KMS-11 (cell line): ENCODE data around the gene MYO1E.

Experiments used
- H2AFZ ChIP-seq: fragments of 200-600 bp; sonication (generic); 2 replicates; pipeline ENCODE4 v1.6.1; 2016; ENCODE audit warnings: antibody characterized with exemption, mixed run types, low read depth
- H3K27ac ChIP-seq: fragments of 200-600 bp; sonication (generic); 2 replicates; pipeline ENCODE4 v1.6.1; 2016; ENCODE audit warnings: mild to moderate bottlenecking, mixed run types
- H3K27me3 ChIP-seq: fragments of 200-600 bp; sonication (generic); 2 replicates; pipeline ENCODE4 v1.6.1; 2017; ENCODE audit warnings: mild to moderate bottlenecking, low read depth, mixed run types, moderate library complexity; ENCODE audit not compliant: insufficient read depth
- H3K36me3 ChIP-seq: fragments of 200-600 bp; sonication (generic); 2 replicates; pipeline ENCODE4 v1.6.1; 2017; ENCODE audit warnings: mild to moderate bottlenecking, mixed run types; ENCODE audit not compliant: insufficient read depth
- H3K4me1 ChIP-seq: fragments of 200-600 bp; sonication (generic); 2 replicates; pipeline ENCODE4 v1.6.1; 2016; ENCODE audit warnings: mild to moderate bottlenecking, low read depth, mixed run types; ENCODE audit not compliant: poor library complexity, severe bottlenecking
- H3K4me2 ChIP-seq: fragments of 200-600 bp; sonication (generic); 2 replicates; pipeline ENCODE4 v1.7.0; 2016; ENCODE audit warnings: mild to moderate bottlenecking, mixed run types
- H3K4me3 ChIP-seq: fragments of 200-600 bp; sonication (generic); IDR thresholded peaks from 2 replicates; pipeline ENCODE4 v1.6.1; 2017; ENCODE audit warnings: low read depth, low read length, mixed read lengths; ENCODE audit not compliant: insufficient read depth
- H3K79me2 ChIP-seq: fragments of 200-600 bp; sonication (generic); 2 replicates; pipeline ENCODE4 v1.6.1; 2016; ENCODE audit warnings: low read depth, mixed run types; ENCODE audit not compliant: insufficient read depth
- H3K9ac ChIP-seq: fragments of 200-600 bp; sonication (generic); 2 replicates; pipeline ENCODE4 v1.6.1; 2016; ENCODE audit warnings: mild to moderate bottlenecking, mixed run types
- H4K20me1 ChIP-seq: fragments of 200-600 bp; sonication (generic); 2 replicates; pipeline ENCODE4 v1.6.1; 2016; ENCODE audit warnings: mild to moderate bottlenecking, mixed run types; ENCODE audit not compliant: insufficient read depth
- CTCF ChIP-seq: fragments of 200-600 bp; sonication (generic); conservative IDR thresholded peaks from 2 replicates; pipeline ENCODE4 v1.6.1; 2017; ENCODE audit warnings: low read depth, mild to moderate bottlenecking, antibody characterized with exemption, low read length, moderate library complexity, mixed read lengths

MYO1E gene

GRCh38 chr15:59169251-59169708, 203.4 kb downstream of the MYO1E start:
- Histone ChIP-seq H2AFZ (no peak overlapping the region), H4K20me1 (no peaks in the 10 kb centered on the region), H3K27ac (no peak overlapping the region), H3K36me3 (no peaks in the 10 kb centered on the region), H3K79me2 (no peaks in the 10 kb centered on the region), H3K4me3 (no peak overlapping the region), H3K4me2 (no peak overlapping the region), H3K4me1 (no peaks in the 10 kb centered on the region), H3K27me3 (no peaks in the 10 kb centered on the region), H3K9ac (no peak overlapping the region)
- TF ChIP-seq CTCF, result no peak

- H3K4me2 ChIP-seq, result no peak overlapping the region
- TF ChIP-seq CTCF, result no peak
- H3K79me2 ChIP-seq, result no peaks in the 10 kb centered on the region
- no peaks in the 10 kb centered on the region for H3K27me3 ChIP-seq
- H3K36me3 ChIP-seq, result no peaks in the 10 kb centered on the region
- no peaks in the 10 kb centered on the region for H3K4me1 ChIP-seq
- H3K4me3 ChIP-seq, result no peak overlapping the region
- H4K20me1 ChIP-seq, result no peaks in the 10 kb centered on the region
- H3K27ac ChIP-seq, result no peak overlapping the region
- no peak overlapping the region for H3K9ac ChIP-seq
- no peak overlapping the region for H2AFZ ChIP-seq
Observed at GRCh38 chr15:59168536-59168935, 204.1 kb downstream of the MYO1E start.

- H2AFZ ChIP-seq, result no peak overlapping the region
- H3K9ac ChIP-seq, result no peak overlapping the region
- no peak overlapping the region for H3K27ac ChIP-seq
- H4K20me1 ChIP-seq, result no peaks in the 10 kb centered on the region
- H3K4me1 ChIP-seq, result no peaks in the 10 kb centered on the region
- no peak overlapping the region for H3K4me2 ChIP-seq
- no peaks in the 10 kb centered on the region for H3K79me2 ChIP-seq
- no peak overlapping the region for H3K4me3 ChIP-seq
- no peaks in the 10 kb centered on the region for H3K36me3 ChIP-seq
- no peaks in the 10 kb centered on the region for H3K27me3 ChIP-seq
- TF ChIP-seq CTCF, result no peak
Observed at GRCh38 chr15:59166601-59167265, 205.9 kb downstream of the MYO1E start.

- Histone ChIP-seq H3K4me1 (no peaks in the 10 kb centered on the region), H3K9ac (no peak overlapping the region), H3K36me3 (no peaks in the 10 kb centered on the region), H3K27ac (no peak overlapping the region), H3K4me2 (no peak overlapping the region), H2AFZ (no peak overlapping the region), H3K4me3 (no peak overlapping the region), H3K79me2 (no peaks in the 10 kb centered on the region), H3K27me3 (no peaks in the 10 kb centered on the region), H4K20me1 (no peaks in the 10 kb centered on the region)
- no peak for TF ChIP-seq CTCF
Observed at GRCh38 chr15:59166166-59166565, 206.5 kb downstream of the MYO1E start.
